ENCODE results near the gene ADAMTS6. TPM values are rescaled to one million over a fixed set of nuclear protein-coding genes. Genes with fewer than 3 reads are reported as not detected.

ADAMTS6 gene
- total and polyA plus RNA-seq, 2 of the 13 experiments (the other 11 are each of a cell fraction or from before 2014, with no cell fraction given), result 3.1 to 8.2 TPM

DNA sequence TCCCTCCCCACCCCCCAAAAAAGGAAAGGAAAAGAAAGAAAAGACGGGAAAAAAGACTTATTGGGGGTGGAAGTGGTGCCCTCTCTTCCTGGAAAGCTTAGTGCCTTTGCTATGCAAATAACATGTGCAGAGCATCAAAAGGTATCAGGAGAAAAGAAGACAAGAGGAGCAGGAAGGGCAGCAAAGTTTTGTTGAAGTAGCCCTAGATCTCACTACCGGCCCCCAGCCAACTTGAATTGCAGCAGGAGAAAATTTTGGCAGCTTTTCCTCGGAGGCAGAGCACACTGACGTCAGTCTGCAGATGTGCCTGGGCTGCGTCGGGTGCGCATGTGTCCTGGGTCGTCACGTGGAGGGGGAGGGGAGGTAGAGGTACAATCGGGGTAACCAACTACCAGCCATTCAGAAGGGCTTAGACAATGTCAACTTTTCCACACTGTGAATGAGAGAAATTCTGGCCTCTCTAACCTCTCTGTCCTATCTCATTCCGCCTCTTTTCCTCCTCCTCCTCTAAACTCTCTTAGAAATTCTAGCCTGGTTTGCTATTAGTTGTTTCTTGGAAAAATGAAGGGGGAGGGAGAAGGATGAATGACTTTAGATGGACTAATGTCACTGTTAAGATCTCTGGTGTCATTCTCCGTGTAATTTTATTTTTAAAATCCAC, at the start of gene ADAMTS6 (continued):
- TF ChIP-seq, protein P1, sequence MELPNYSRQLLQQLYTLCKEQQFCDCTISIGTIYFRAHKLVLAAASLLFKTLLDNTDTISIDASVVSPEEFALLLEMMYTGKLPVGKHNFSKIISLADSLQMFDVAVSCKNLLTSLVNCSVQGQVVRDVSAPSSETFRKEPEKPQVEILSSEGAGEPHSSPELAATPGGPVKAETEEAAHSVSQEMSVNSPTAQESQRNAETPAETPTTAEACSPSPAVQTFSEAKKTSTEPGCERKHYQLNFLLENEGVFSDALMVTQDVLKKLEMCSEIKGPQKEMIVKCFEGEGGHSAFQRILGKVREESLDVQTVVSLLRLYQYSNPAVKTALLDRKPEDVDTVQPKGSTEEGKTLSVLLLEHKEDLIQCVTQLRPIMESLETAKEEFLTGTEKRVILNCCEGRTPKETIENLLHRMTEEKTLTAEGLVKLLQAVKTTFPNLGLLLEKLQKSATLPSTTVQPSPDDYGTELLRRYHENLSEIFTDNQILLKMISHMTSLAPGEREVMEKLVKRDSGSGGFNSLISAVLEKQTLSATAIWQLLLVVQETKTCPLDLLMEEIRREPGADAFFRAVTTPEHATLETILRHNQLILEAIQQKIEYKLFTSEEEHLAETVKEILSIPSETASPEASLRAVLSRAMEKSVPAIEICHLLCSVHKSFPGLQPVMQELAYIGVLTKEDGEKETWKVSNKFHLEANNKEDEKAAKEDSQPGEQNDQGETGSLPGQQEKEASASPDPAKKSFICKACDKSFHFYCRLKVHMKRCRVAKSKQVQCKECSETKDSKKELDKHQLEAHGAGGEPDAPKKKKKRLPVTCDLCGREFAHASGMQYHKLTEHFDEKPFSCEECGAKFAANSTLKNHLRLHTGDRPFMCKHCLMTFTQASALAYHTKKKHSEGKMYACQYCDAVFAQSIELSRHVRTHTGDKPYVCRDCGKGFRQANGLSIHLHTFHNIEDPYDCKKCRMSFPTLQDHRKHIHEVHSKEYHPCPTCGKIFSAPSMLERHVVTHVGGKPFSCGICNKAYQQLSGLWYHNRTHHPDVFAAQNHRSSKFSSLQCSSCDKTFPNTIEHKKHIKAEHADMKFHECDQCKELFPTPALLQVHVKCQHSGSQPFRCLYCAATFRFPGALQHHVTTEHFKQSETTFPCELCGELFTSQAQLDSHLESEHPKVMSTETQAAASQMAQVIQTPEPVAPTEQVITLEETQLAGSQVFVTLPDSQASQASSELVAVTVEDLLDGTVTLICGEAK (IDR thresholded peaks at IDR 0.05), result no peak
- TF ChIP-seq, protein P1 (CRISPR knock-in tag; IDR thresholded peaks at IDR 0.05), result no peak
- peak; percentile 47; the same call in 1 of the 2 replicates for TF ChIP-seq MYC (CRISPR knock-in tag; IDR thresholded peaks at IDR 0.05; ENCODE audit: borderline replicate concordance)
- no peak for TF ChIP-seq ZBTB21 (CRISPR knock-in tag; IDR thresholded peaks at IDR 0.05)
- no peak for TF ChIP-seq PAX8 (CRISPR knock-in tag; IDR thresholded peaks at IDR 0.05; ENCODE audit: borderline replicate concordance)
- no peak for TF ChIP-seq ZNF3 (CRISPR knock-in tag; IDR thresholded peaks at IDR 0.05)
- no peak for TF ChIP-seq ZNF10 (CRISPR knock-in tag; IDR thresholded peaks at IDR 0.05; ENCODE audit: borderline replicate concordance, low read depth)
- TF ChIP-seq, protein P2, sequence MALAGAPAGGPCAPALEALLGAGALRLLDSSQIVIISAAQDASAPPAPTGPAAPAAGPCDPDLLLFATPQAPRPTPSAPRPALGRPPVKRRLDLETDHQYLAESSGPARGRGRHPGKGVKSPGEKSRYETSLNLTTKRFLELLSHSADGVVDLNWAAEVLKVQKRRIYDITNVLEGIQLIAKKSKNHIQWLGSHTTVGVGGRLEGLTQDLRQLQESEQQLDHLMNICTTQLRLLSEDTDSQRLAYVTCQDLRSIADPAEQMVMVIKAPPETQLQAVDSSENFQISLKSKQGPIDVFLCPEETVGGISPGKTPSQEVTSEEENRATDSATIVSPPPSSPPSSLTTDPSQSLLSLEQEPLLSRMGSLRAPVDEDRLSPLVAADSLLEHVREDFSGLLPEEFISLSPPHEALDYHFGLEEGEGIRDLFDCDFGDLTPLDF (CRISPR knock-in tag; IDR thresholded peaks at IDR 0.05), result no peak
- 0 out of 2 replicates have a peak, but pooled peaks have one; percentile 20 for TF ChIP-seq ZNF788 (CRISPR knock-in tag; IDR thresholded peaks at IDR 0.05; ENCODE audit: borderline replicate concordance)
- 0 out of 2 replicates have a peak, but pooled peaks have one; percentile 6 for TF ChIP-seq ZNF644 (CRISPR knock-in tag; IDR thresholded peaks at IDR 0.05; ENCODE audit: low read depth)
- no peak for TF ChIP-seq ZNF296 (CRISPR knock-in tag; conservative IDR thresholded peaks at IDR 0.05)
- no peak for TF ChIP-seq CC2D1A (CRISPR knock-in tag; IDR thresholded peaks at IDR 0.05)
- TF ChIP-seq ATF7 (IDR thresholded peaks at IDR 0.05), result no peak
- TF ChIP-seq ATF7 (CRISPR knock-in tag; IDR thresholded peaks at IDR 0.05), result peak; percentile 78; the same call in 1 of the 2 replicates
- TF ChIP-seq, protein P3, sequence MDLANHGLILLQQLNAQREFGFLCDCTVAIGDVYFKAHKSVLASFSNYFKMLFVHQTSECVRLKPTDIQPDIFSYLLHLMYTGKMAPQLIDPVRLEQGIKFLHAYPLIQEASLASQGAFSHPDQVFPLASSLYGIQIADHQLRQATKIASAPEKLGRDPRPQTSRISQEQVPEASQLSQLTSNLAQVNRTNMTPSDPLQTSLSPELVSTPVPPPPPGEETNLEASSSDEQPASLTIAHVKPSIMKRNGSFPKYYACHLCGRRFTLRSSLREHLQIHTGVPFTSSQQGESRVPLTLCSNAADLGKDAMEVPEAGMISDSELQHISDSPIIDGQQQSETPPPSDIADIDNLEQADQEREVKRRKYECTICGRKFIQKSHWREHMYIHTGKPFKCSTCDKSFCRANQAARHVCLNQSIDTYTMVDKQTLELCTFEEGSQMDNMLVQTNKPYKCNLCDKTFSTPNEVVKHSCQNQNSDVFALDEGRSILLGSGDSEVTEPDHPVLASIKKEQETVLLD (CRISPR knock-in tag; IDR thresholded peaks at IDR 0.05; ENCODE audit: low read depth), result no peak
- no peak for TF ChIP-seq ZNF121 (CRISPR knock-in tag; IDR thresholded peaks at IDR 0.05)
